ENCODE measurements around the gene FADS1.

The FADS1 gene

GRCh38 chr11:61816736-61817455, at the start of gene FADS1:
TSS of gene FADS1 (minus strand) at chr11:61817003. CDS start at chr11:61816929, 74 bp downstream.
- DNase-seq (ENCODE audit: low read depth in 3 of 3), result peak; percentile 65 to 76 (median 67)

- DNase-seq (ENCODE audit: low read depth in 3 of 3), result no peak
Measured at GRCh38 chr11:61866231-61866957, 49.6 kb upstream of the FADS1 start.

DNA sequence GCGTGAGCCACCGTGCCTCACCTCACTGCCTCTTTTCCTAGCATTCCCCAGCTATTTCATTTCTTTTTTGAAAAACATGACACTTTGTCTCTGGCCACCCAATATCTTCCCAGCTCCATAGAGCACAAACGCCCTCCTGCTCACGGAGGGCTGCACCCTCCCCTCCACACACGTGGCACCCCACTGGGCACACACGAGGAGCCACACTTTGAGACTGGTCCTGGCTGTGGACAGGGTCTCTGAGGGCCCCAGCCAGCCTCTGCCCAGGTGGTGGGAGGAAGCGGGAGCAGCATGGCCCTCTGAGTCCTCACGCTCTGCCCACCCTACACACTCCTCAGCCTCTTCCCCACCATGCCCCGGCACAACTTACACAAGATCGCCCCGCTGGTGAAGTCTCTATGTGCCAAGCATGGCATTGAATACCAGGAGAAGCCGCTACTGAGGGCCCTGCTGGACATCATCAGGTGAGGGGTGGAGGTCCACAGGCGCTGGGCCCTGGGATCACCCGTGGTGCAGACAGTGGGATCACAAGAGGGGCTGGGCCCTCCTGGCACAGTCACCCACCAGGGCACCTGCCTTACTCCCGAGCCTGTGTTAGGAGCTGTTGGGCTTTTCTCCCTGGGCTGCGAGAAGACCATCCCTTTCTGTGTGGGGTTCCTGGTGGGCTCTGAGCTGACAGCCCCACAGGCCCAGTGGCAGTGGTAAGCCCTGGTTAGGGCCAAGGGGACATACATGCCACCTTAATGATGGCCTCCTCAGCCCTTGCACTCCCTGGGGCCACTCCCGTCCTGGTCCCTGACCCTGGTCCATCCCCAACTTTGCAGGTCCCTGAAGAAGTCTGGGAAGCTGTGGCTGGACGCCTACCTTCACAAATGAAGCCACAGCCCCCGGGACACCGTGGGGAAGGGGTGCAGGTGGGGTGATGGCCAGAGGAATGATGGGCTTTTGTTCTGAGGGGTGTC, 48.3 kb upstream of the FADS1 start:
- no peak for DNase-seq (ENCODE audit: low read depth in 3 of 3)

DNA sequence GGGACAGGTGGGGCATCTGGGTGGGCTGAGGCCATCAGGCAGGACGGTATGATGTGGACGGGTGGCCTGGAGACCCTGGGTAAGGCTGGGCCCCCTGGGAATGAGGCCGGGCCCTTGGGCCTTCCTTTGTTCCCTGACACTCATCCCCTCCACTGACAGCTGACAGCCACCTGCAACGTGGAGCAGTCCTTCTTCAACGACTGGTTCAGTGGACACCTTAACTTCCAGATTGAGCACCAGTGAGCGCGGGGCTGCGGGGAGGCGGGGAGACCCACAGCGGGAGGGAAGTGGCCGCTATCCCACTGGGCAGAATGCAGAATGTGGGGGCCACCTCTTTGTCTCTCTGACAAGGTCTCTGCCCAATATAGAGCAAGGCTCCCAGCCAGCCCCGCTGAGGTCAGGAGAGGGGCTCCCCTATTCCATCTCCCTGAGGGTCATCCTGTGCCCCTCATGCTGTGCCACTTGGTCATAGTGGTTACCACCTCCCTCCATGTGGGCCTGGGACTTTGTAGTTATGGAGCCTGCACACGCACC, 46.8 kb upstream of the FADS1 start:
- DNase-seq (ENCODE audit: low read depth in 3 of 3), result no peak

DNA sequence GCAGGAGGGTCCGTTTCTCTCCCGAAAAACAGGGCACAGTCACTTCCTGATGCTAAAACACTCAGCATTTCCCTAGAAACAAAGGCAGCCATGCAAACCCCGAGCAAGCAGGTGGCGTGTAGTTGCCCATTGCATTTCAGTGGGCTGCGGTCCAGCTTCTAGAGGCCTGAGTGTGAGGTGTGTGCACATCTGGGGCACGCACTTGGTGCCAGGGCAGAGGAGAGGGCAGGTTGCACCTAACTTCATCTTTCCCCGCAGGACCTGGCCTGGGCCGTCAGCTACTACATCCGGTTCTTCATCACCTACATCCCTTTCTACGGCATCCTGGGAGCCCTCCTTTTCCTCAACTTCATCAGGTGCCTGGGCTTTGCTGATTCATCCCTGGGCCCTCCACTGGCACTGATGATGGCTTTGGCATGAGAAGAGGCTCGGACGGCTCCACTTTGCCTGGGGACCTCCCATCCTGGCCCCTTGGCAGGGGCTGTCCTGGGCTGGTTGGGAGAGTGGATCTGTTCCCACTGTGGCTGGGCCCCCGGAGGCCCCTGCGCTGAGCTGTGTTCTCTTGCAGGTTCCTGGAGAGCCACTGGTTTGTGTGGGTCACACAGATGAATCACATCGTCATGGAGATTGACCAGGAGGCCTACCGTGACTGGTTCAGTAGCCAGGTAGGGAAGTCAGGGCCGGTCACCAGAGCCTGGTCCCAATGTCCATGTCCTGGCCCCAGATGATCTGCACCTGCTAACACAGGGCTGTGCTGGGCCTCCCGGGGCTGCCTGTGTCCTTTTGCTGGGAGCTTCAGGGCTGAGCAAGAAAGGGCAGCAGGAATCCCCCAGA, 46.1 kb upstream of the FADS1 start:
- no peak for DNase-seq (ENCODE audit: low read depth in 3 of 3)

DNA sequence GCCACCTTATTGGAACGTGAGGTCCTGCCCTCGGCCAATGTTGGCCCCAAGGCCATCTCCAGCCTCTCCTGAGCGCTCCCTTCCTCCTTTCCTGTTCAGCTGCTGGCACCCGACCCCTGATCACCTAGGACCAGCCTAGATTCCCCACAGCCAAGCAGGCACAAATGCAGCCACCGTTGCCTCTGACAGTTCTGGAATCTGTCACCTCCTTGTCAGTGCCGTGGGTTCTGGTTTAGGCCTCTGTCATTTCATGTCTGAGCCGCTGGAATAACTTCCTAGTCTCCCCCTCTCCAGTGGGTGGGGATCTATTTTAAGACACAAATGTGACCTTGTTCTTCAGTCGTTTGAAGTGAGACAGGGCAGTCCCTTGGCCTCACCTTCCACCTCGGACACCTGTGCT, 44.8 kb upstream of the FADS1 start:
- no peak for DNase-seq (ENCODE audit: low read depth in 3 of 3)

DNA sequence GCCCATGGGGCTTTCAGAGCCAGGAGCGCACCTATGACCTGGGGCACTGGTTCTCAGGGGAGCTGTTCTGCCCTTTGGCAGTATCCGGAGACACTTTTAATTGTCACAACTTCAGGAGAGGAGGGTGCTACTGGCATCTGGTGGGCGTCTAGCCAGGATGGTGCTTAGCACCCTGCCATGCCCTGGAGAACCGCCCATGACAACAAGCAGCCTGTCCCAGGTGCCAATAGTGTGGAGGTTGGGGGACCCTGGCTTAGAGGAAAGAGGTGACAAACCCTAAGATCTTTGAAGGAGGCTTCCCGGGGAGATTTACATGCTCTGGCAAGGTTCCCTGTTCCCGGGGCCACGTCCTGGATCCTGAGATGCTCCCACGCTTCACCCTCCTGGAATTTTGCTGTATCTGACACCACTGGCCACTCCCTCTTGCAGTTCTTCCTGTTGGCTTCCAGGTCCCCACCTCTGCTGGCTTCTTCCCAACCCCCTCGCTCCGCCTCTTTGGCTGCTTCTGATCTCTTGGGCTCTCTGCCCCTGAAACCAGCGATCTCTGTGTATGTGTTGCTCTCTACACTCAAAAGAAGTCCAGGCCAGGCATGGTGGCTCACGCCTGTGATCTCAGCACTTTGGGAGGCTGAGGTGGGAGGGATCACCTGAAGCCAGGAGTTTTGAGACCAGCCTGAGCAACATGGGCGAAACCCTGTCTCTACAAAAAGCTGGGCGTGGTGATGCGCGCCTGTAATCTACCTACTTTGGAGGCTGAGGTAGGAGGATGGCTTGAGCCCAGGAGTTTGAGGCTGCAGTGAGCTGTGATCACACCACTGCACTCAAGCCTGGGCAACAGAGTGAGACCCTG, 43.5 kb upstream of the FADS1 start:
- no peak for DNase-seq (ENCODE audit: low read depth in 3 of 3)

GRCh38 chr11:61855939-61856680, 39.3 kb upstream of the FADS1 start:
- no peak for DNase-seq (ENCODE audit: low read depth in 3 of 3)

DNA sequence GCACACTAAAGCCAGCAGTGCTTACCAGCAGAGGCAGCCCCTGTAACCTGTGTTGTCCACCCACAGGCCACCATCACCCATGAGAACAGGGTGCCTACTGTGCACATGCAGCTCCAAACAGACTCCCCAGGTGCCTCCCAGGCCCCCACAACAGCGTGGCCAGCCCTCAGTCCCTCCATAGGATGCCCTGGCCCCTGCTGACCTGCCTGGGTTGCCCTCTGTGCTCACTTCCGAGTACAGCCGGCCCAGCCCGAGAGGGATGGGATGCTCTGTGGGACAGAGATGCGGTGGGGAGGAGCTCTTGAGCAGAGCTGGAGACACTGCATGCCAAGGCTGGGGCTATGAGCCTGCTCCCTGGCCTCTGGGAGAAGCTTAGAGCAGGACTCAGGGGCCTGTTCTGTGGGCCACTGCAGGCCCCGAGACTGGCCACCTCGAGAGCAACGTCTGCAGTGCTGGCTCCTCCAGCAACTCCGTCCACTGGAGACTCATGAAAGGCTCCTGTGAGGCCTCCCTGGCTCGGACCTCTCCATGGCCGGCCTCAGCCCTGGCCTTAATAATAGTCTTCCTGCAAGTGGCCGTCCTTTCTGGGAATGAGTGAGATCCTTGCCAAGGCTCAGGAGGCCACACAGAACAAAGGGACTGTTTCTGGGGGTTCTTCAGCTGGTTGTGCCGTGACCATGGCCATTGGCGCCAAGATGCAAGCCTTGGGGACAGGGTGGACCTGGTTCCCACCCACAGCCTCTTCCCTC, 38.3 kb upstream of the FADS1 start:
- no peak for DNase-seq (ENCODE audit: low read depth in 3 of 3)

- DNase-seq (ENCODE audit: low read depth in 3 of 3), result no peak
Measured at GRCh38 chr11:61854206-61854895, 37.5 kb upstream of the FADS1 start.

- no peak for DNase-seq (ENCODE audit: low read depth in 3 of 3)
Measured at GRCh38 chr11:61853698-61854169, 36.9 kb upstream of the FADS1 start.

- DNase-seq (ENCODE audit: low read depth in 3 of 3), result no peak
Measured at GRCh38 chr11:61851900-61852295, 35.1 kb upstream of the FADS1 start.

DNA sequence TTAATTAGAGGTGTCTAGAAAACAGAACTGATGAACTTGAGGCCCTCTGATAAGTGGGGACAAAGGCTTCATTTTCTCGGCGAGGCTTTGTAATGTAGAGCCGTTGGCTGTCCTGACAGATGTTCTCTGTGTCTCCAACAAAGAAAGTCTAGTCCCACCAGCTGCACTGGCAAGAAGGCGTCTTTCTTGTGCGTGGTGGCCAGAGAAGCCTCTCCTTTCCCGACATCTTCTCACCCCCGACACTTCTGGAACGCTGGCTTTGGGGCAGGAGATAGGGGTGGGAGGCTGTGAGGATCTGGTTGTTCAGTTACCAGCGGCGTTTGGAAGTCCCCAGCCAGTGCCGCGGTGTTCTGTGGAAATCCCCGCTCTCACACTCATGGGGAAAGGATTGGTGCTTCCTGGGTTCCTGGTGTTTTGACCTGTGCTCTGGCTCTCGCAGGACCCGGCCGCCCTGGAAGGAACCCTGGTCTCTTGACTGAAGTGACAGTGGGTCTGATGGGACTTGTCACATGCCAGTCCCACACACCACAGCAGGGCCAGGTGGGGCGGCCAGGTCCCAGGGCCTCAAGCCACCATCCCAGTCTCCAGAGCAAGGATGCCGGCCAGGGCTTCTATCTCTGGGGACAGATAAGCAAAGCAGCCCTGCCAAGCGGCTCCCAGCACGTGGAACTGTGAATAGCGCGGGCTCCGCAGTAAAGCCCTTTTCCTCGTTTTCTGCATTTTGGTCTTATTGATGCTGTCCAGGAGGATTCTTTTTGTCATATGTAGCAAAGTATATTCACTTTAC, 34.5 kb upstream of the FADS1 start:
- DNase-seq (ENCODE audit: low read depth in 3 of 3), result no peak

GRCh38 chr11:61850687-61851086, 33.9 kb upstream of the FADS1 start:
- no peak for DNase-seq (ENCODE audit: low read depth in 3 of 3)

- no peak for DNase-seq (ENCODE audit: low read depth in 3 of 3)
Measured at GRCh38 chr11:61848631-61849030, 31.8 kb upstream of the FADS1 start.

GRCh38 chr11:61847914-61848581, 31.2 kb upstream of the FADS1 start:
- DNase-seq (ENCODE audit: low read depth in 3 of 3), result no peak
